HepG2 (cell line): ENCODE results near the gene ADCY10. TPM values are rescaled to one million over a fixed set of nuclear protein-coding genes. Genes with fewer than 3 reads are reported as not detected.

Experiments
- ARNT2 ChIP-seq: sonication (generic); formaldehyde crosslinking; IDR thresholded peaks from 2 replicates; pipeline ENCODE4 v1.8.0; 2022; ENCODE audit warnings: mild to moderate bottlenecking, low read depth, missing genetic modification reagents, moderate library complexity
- CEBPG ChIP-seq: IDR thresholded peaks from 2 replicates; pipeline ENCODE4 v1.6.1; 2016
- CHD2 ChIP-seq: IDR thresholded peaks from 2 replicates; pipeline ENCODE4 v1.6.1; 2011; ENCODE audit warnings: low read depth, low read length, improper control_type of control experiment
- HIVEP1 ChIP-seq: sonication (generic); formaldehyde crosslinking; IDR thresholded peaks from 2 replicates; pipeline ENCODE4 v1.4.0; 2020; ENCODE audit warnings: mild to moderate bottlenecking, missing genetic modification reagents
- KDM3A ChIP-seq: IDR thresholded peaks from 2 replicates; pipeline ENCODE4 v1.6.1; 2018; ENCODE audit warnings: low read depth, missing compliant biosample characterization
- KLF6 ChIP-seq: IDR thresholded peaks from 2 replicates; pipeline ENCODE4 v1.8.0; 2016; ENCODE audit warnings: missing biosample characterization, missing genetic modification reagents
- SAFB2 ChIP-seq: sonication (generic); formaldehyde crosslinking; IDR thresholded peaks from 2 replicates; pipeline ENCODE4 v1.5.1; 2020; ENCODE audit warnings: missing genetic modification reagents, low read depth, mild to moderate bottlenecking, borderline replicate concordance
- SALL1 ChIP-seq: sonication (generic); formaldehyde crosslinking; IDR thresholded peaks from 2 replicates; pipeline ENCODE4 v1.8.0; 2022; ENCODE audit warnings: mild to moderate bottlenecking, missing genetic modification reagents
- SKI ChIP-seq: fragments of 450-650 bp; IDR thresholded peaks from one replicate; pipeline ENCODE4 v1.6.1; 2018; ENCODE audit warnings: mild to moderate bottlenecking; ENCODE audit not compliant: partially characterized antibody
- SP2 ChIP-seq: sonication (generic); formaldehyde crosslinking; IDR thresholded peaks from 2 replicates; pipeline ENCODE4 v1.5.1; 2020; ENCODE audit warnings: mild to moderate bottlenecking, missing genetic modification reagents
- SRF ChIP-seq: IDR thresholded peaks from 2 replicates; pipeline ENCODE4 v1.6.1; 2011; ENCODE audit warnings: mild to moderate bottlenecking, low read depth, low read length, moderate library complexity
- ZBTB21 ChIP-seq: sonication (generic); formaldehyde crosslinking; IDR thresholded peaks from 2 replicates; pipeline ENCODE4 v1.4.0; 2020; ENCODE audit warnings: missing genetic modification reagents
- ZKSCAN1 ChIP-seq: fragments of 150-350 bp; IDR thresholded peaks from 2 replicates; pipeline ENCODE4 v1.6.1; 2014; ENCODE audit warnings: low read length
- ZKSCAN8 ChIP-seq: IDR thresholded peaks from 2 replicates; pipeline ENCODE4 v1.6.1; 2016; ENCODE audit warnings: borderline replicate concordance, missing genetic modification reagents, missing compliant biosample characterization
- ZNF136 ChIP-seq: sonication (generic); formaldehyde crosslinking; IDR thresholded peaks from 2 replicates; pipeline ENCODE4 v1.8.1; 2022; ENCODE audit warnings: low read depth, mild to moderate bottlenecking, moderate library complexity, missing genetic modification reagents
- ZNF207 ChIP-seq: fragments of 450-650 bp; IDR thresholded peaks from 2 replicates; pipeline ENCODE4 v1.6.1; 2016; ENCODE audit warnings: antibody characterized with exemption, borderline replicate concordance
- ZNF234 ChIP-seq: sonication (generic); formaldehyde crosslinking; conservative IDR thresholded peaks from 2 replicates; pipeline ENCODE4 v1.5.1; 2020; ENCODE audit warnings: mild to moderate bottlenecking, missing genetic modification reagents
- ZNF570 ChIP-seq: sonication (generic); formaldehyde crosslinking; IDR thresholded peaks from 2 replicates; pipeline ENCODE4 v1.4.0; 2020; ENCODE audit warnings: mild to moderate bottlenecking, missing genetic modification reagents, borderline replicate concordance
- ZNF598 ChIP-seq: sonication (generic); formaldehyde crosslinking; IDR thresholded peaks from 2 replicates; pipeline ENCODE4 v1.5.1; 2020; ENCODE audit warnings: mild to moderate bottlenecking, missing genetic modification reagents, borderline replicate concordance
- ZNF773 ChIP-seq: sonication (generic); formaldehyde crosslinking; IDR thresholded peaks from 2 replicates; pipeline ENCODE4 v1.4.0; 2020; ENCODE audit warnings: missing genetic modification reagents, borderline replicate concordance
- ZNF883 ChIP-seq: sonication (generic); formaldehyde crosslinking; IDR thresholded peaks from 2 replicates; pipeline ENCODE4 v1.5.1; 2020; ENCODE audit warnings: mild to moderate bottlenecking, missing genetic modification reagents; ENCODE audit errors: not compliant biosample characterization
- polyA plus RNA-seq, 8 experiments: library from polyadenylated mRNA; depleted of rRNA in 3 of 8; stranded (reverse) in 7 of 8; unstranded in 1 of 8; fragments of >200 nt; fragmentation: Illumina TruSeq in 4 of 8; extraction: Trizol in 4 of 8; gene quantifications; 2 replicates each; pipeline versions ENCODE4 v1.2.1 to v1.2.3, GENCODE V29; 2011 to 2016; ENCODE audit warnings: low read depth in 4 of 8, missing spikeins in 1 of 8, mixed read lengths in 1 of 8; ENCODE audit not compliant: insufficient read depth in 1 of 8
- total RNA-seq, 5 experiments: library from RNA; depleted of rRNA; stranded (reverse); fragments of >200 nt; fragmentation: Illumina TruSeq; extraction: Trizol; gene quantifications; 2 replicates each; pipeline ENCODE4 v1.2.3, GENCODE V29; 2016; ENCODE audit warnings: low read depth in 1 of 5
- TF ChIP-seq, protein P1 (sequence below): IDR thresholded peaks from 2 replicates; pipeline ENCODE4 v1.6.1; 2016
- TF ChIP-seq, protein P2 (sequence below): sonication (generic); formaldehyde crosslinking; IDR thresholded peaks from 2 replicates; pipeline ENCODE4 v1.9.0; 2022; ENCODE audit warnings: missing genetic modification reagents, mild to moderate bottlenecking, borderline replicate concordance
- TF ChIP-seq, protein P3 (sequence below): sonication (generic); formaldehyde crosslinking; IDR thresholded peaks from 2 replicates; pipeline ENCODE4 v1.5.0; 2020; ENCODE audit warnings: missing genetic modification reagents, mild to moderate bottlenecking, borderline replicate concordance

ADCY10 gene
- total and polyA plus RNA-seq, 2 of the 13 experiments (the other 11 are each of a cell fraction or from before 2014, with no cell fraction given) = 0.02 to 0.03 TPM

DNA sequence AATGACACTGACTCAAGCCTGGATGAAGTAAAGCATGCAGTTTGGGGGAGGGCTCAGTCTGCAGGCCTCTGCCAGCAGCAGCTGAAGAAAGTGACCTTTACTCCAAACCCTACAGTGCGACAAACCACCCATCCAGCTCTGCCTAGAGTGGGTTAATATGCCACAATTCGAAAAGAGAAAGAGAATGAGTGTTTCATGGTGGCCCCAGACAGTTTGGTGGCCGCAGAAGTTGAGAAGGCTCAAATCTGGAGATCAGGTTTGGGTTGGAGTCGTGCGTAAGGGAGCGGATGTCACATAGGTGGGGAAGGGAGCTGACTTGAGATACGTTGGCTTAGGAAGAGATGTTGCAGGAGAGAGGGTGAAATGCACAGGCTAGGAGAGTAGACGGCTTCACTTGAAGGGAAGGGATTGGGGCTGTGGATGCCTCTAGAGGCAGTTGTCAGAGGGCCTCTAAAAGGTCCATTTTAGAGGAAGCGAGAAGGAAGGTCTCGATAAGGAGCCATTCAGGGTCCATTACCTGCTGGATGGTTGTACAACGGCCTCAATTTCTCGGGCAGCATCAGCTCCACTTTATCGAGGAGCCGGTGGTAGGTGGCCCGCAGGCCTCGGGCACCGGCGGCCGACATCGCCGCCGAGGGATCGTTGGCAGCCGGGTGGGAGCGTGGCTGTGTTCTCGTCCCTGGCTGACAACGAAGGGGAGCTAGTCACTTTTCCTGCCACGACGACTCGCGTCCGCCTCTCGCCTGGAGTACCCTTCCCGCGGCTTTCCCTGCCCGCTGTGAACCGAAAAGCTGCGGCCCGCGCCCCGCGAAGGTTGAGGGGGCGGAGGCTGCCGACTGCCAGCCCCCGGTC, 21.5 kb upstream of the ADCY10 start (continued):
- TF ChIP-seq SAFB2 (CRISPR knock-in tag) = no peak
- TF ChIP-seq KDM3A (CRISPR knock-in tag) = 0 out of 2 replicates have a peak, but pooled peaks have one; percentile 56
- TF ChIP-seq ZNF207 = no peak
- TF ChIP-seq ZNF883 (CRISPR knock-in tag) = peak; percentile 46
- TF ChIP-seq SRF = no peak
- no peak; the same call in 1 of the 2 replicates for TF ChIP-seq HIVEP1
- no peak for TF ChIP-seq CEBPG (CRISPR knock-in tag)
- TF ChIP-seq ZNF136 (CRISPR knock-in tag) = no peak
- no peak for TF ChIP-seq CHD2
- TF ChIP-seq ZNF773 = no peak
- no peak for TF ChIP-seq ZNF234 (CRISPR knock-in tag)
- TF ChIP-seq, protein P1, sequence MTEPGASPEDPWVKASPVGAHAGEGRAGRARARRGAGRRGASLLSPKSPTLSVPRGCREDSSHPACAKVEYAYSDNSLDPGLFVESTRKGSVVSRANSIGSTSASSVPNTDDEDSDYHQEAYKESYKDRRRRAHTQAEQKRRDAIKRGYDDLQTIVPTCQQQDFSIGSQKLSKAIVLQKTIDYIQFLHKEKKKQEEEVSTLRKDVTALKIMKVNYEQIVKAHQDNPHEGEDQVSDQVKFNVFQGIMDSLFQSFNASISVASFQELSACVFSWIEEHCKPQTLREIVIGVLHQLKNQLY (CRISPR knock-in tag) = 0 out of 2 replicates have a peak, but pooled peaks have one; percentile 23
- TF ChIP-seq SALL1 (CRISPR knock-in tag) = peak; percentile 59
- TF ChIP-seq, protein P2, sequence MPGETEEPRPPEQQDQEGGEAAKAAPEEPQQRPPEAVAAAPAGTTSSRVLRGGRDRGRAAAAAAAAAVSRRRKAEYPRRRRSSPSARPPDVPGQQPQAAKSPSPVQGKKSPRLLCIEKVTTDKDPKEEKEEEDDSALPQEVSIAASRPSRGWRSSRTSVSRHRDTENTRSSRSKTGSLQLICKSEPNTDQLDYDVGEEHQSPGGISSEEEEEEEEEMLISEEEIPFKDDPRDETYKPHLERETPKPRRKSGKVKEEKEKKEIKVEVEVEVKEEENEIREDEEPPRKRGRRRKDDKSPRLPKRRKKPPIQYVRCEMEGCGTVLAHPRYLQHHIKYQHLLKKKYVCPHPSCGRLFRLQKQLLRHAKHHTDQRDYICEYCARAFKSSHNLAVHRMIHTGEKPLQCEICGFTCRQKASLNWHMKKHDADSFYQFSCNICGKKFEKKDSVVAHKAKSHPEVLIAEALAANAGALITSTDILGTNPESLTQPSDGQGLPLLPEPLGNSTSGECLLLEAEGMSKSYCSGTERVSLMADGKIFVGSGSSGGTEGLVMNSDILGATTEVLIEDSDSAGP = peak; percentile 73; the same call in 1 of the 2 replicates
- TF ChIP-seq ARNT2 = no peak; the same call in 1 of the 2 replicates
- peak; percentile 55; the same call in 1 of the 2 replicates for TF ChIP-seq KLF6
- TF ChIP-seq SP2 = no peak
- TF ChIP-seq ZNF570 (CRISPR knock-in tag) = no peak
- TF ChIP-seq, protein P3, sequence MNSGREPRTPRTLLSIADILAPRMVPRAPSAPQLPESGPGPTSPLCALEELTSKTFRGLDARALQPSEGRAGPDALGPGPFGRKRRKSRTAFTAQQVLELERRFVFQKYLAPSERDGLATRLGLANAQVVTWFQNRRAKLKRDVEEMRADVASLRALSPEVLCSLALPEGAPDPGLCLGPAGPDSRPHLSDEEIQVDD (CRISPR knock-in tag) = no peak
- no peak for TF ChIP-seq ZBTB21 (CRISPR knock-in tag)
- no peak for TF ChIP-seq SKI
- no peak for TF ChIP-seq ZKSCAN1
- TF ChIP-seq ZNF598 (CRISPR knock-in tag) = no peak
- TF ChIP-seq ZKSCAN8 (CRISPR knock-in tag) = 0 out of 2 replicates have a peak, but pooled peaks have one; percentile 15
